HCT116 (cell line): ENCODE data around the gene STARD7. TPM values are rescaled to one million over a fixed set of nuclear protein-coding genes. Genes with fewer than 3 reads are reported as not detected.

Experiments used
- ATAC-seq: fragments of 200-7000 bp; cut with Tn5 transposase; 2 replicates; pipeline ENCODE4 v1.9.1; 2020; ENCODE audit warnings: mild to moderate bottlenecking, moderate library complexity
- BruUV-seq: library from RNA; stranded (reverse); fragments of 400-500 nt; replicated peaks from 2 replicates; lab custom pipeline; 2021; lab: Mats Ljungman, UMichigan
- CTCF ChIA-PET: fragments of 300-600 bp; sonication (Branson Sonifier 250); formaldehyde crosslinking; loops from one replicate; lab custom pipeline; 2021; ENCODE audit warnings: antibody characterized with exemption; lab: Charles Lee
- POLR2A ChIA-PET: fragments of 300-600, 350-600 bp; sonication (Branson Sonifier 250); formaldehyde crosslinking; loops from one replicate; lab custom pipeline; 2021; ENCODE audit warnings: antibody characterized with exemption; lab: Charles Lee
- RAD21 ChIA-PET, 2 experiments: fragments of 300-600 bp; sonication (Branson Sonifier 250); formaldehyde crosslinking; loops; one replicate each; lab custom pipeline; 2023; ENCODE audit warnings: low total read pairs in 2 of 2; ENCODE audit not compliant: uncharacterized antibody in 2 of 2, unreplicated experiment in 2 of 2, low non-redundant PET in 1 of 2; lab: Charles Lee
- DNase-seq: peaks from one replicate; pipeline ENCODE4 v3.0.0-alpha.2; 2010; ENCODE audit warnings: low read depth, low spot score
- H2AFZ ChIP-seq: fragments of 200-600 bp; shearing (Covaris generic), sonication (generic); 2 replicates; pipeline ENCODE4 v1.6.1; 2017; ENCODE audit warnings: low read depth, mixed run types, mixed read lengths, antibody characterized with exemption, low read length; ENCODE audit not compliant: poor library complexity, severe bottlenecking
- H3K27ac ChIP-seq: 2 replicates; pipeline ENCODE4 v1.5.1; 2012; ENCODE audit warnings: low read depth, low read length
- H3K27me3 ChIP-seq: fragments of 200-600 bp; sonication (generic); 2 replicates; pipeline ENCODE4 v1.6.1; 2016; ENCODE audit warnings: mixed run types, low read length, mixed read lengths; ENCODE audit not compliant: insufficient read depth
- H3K36me3 ChIP-seq, 2 experiments: fragments of 200-500 bp in 1 of 2; fragments of 200-600 bp in 1 of 2; sonication (Bioruptor generic) in 1 of 2; sonication (generic) in 1 of 2; 2 replicates each; pipeline versions ENCODE4 v1.5.1 to v1.6.1; 2014 to 2016; ENCODE audit warnings: low read length in 2 of 2, inconsistent platforms in 1 of 2, mixed read lengths in 1 of 2, mixed run types in 1 of 2; ENCODE audit not compliant: insufficient read depth in 2 of 2, control insufficient read depth in 1 of 2
- H3K4me1 ChIP-seq, 2 experiments: fragments of 200-600 bp in 1 of 2; sonication (generic) in 1 of 2; 2 replicates each; pipeline versions ENCODE4 v1.5.1 to v1.6.1; 2012 to 2017; ENCODE audit warnings: low read length in 2 of 2, inconsistent platforms in 1 of 2, mild to moderate bottlenecking in 1 of 2, mixed read lengths in 1 of 2, mixed run types in 1 of 2, moderate library complexity in 1 of 2; ENCODE audit not compliant: insufficient read depth in 2 of 2, control insufficient read depth in 1 of 2
- H3K4me2 ChIP-seq: fragments of 200-600 bp; sonication (generic); 2 replicates; pipeline ENCODE4 v1.6.1; 2017; ENCODE audit warnings: mixed run types, low read length, mixed read lengths
- H3K4me3 ChIP-seq, 2 experiments: fragments of 200-600 bp in 1 of 2; sonication (generic) in 1 of 2; replicated peaks in 1 of 2; 2 replicates each; pipeline ENCODE4 v1.5.1; 2011 to 2016; ENCODE audit warnings: low read length in 2 of 2, control low read depth in 1 of 2, low read depth in 1 of 2, mild to moderate bottlenecking in 1 of 2, mixed read lengths in 1 of 2, mixed run types in 1 of 2
- H3K79me2 ChIP-seq: fragments of 200-600 bp; sonication (generic); 2 replicates; pipeline ENCODE4 v1.6.1; 2017; ENCODE audit warnings: mild to moderate bottlenecking, mixed run types, low read length, moderate library complexity, mixed read lengths; ENCODE audit not compliant: insufficient read depth
- H3K9ac ChIP-seq: fragments of 200-600 bp; sonication (generic); 2 replicates; pipeline ENCODE4 v1.6.1; 2016; ENCODE audit warnings: low read length, mixed read lengths
- H3K9me2 ChIP-seq: fragments of 200-600 bp; sonication (generic), shearing (Covaris generic); 2 replicates; pipeline ENCODE4 v1.6.1; 2017; ENCODE audit warnings: mixed run types, mild to moderate bottlenecking, moderate library complexity; ENCODE audit not compliant: insufficient read depth
- H3K9me3 ChIP-seq, 2 experiments: fragments of 200-500 bp in 1 of 2; fragments of 200-600 bp in 1 of 2; sonication (Bioruptor generic) in 1 of 2; sonication (generic) in 1 of 2; 2 replicates each; pipeline ENCODE4 v1.6.1; 2014 to 2017; ENCODE audit warnings: low read length in 2 of 2, mixed read lengths in 2 of 2, inconsistent platforms in 1 of 2, low read depth in 1 of 2, mild to moderate bottlenecking in 1 of 2, mixed run types in 1 of 2, moderate library complexity in 1 of 2; ENCODE audit not compliant: control insufficient read depth in 1 of 2, insufficient read depth in 1 of 2
- H4K20me1 ChIP-seq: fragments of 200-600 bp; sonication (generic), shearing (Covaris generic); 2 replicates; pipeline ENCODE4 v1.6.1; 2017; ENCODE audit warnings: mixed run types, mild to moderate bottlenecking, moderate library complexity; ENCODE audit not compliant: insufficient read depth
- CBX3 ChIP-seq: IDR thresholded peaks from 2 replicates; pipeline ENCODE4 v1.6.1; 2012; ENCODE audit warnings: low read depth
- FOSL1 ChIP-seq: IDR thresholded peaks from 2 replicates; pipeline ENCODE4 v1.6.1; 2012; ENCODE audit warnings: low read depth
- POLR2A ChIP-seq: IDR thresholded peaks from 2 replicates; pipeline ENCODE4 v1.7.0; 2011; ENCODE audit warnings: borderline replicate concordance; ENCODE audit not compliant: insufficient read depth, insufficient read length; ENCODE audit errors: extremely low read depth
- RAD21 ChIP-seq: IDR thresholded peaks from 2 replicates; pipeline ENCODE4 v1.6.1; 2012; ENCODE audit warnings: low read depth, mild to moderate bottlenecking
- SRF ChIP-seq: IDR thresholded peaks from 2 replicates; pipeline ENCODE4 v1.6.1; 2012; ENCODE audit warnings: low read depth
- TCF7L2 ChIP-seq: IDR thresholded peaks from 2 replicates; pipeline ENCODE4 v1.7.0; 2011; ENCODE audit warnings: borderline replicate concordance, inconsistent platforms; ENCODE audit not compliant: insufficient read depth, insufficient read length; ENCODE audit errors: extremely low read depth
- YY1 ChIP-seq: IDR thresholded peaks from 2 replicates; pipeline ENCODE4 v1.6.1; 2011; ENCODE audit warnings: low read length, low read depth, moderate library complexity, mild to moderate bottlenecking; ENCODE audit not compliant: insufficient replicate concordance; ENCODE audit errors: extremely low read depth
- ZFX ChIP-seq: fragments of 450-650 bp; IDR thresholded peaks from 2 replicates; pipeline ENCODE4 v1.6.1; 2017
- intact Hi-C: fragments of 100-400 bp; cut with micrococcal nuclease; formaldehyde crosslinking; loops from 2 replicates; pipeline ENCODE4 v1.10.0; 2022
- total RNA-seq: library from RNA; stranded (reverse); gene quantifications from one replicate; pipeline ENCODE4 v1.2.1, GENCODE V29; 2021; ENCODE audit not compliant: unreplicated experiment
- TF ChIP-seq, protein P1 (sequence below): IDR thresholded peaks from 2 replicates; pipeline ENCODE4 v1.6.1; 2011; ENCODE audit warnings: mild to moderate bottlenecking, low read length, moderate library complexity; ENCODE audit not compliant: insufficient replicate concordance; ENCODE audit errors: extremely low read depth
- TF ChIP-seq, protein P2 (sequence below): IDR thresholded peaks from 2 replicates; pipeline ENCODE4 v1.6.1; 2012

The STARD7 gene
- total RNA-seq, 1 experiment from 2014 or later, result 160 TPM

DNA sequence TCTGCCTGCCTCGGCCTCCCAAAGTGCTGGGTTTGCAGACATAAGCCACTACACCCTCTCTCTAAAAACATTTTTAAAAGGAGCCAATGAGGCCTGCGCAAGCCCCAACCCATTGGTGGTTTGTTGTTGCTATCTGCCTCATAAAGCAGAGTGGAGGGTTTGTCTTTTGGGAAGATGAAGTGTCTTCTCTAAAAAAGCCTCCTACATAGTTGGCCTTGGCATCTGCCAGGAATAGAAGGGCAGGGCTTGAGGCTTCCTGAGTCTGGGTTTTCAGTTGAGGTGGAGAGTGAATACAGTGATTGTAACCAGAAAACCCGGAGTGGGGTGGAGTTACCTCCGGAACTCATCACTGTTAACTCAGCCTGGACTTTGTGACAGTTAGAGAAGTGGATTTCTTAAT is 5.9 kb upstream of the STARD7 start:
- BruUV-seq, result no TSS peak
- Histone ChIP-seq H3K27ac (no peak overlapping the region), H3K4me2 (no peak overlapping the region), H2AFZ (no peak overlapping the region), H3K4me1 (peaks cover 2 to 6% of the 10 kb centered on the region in 2 experiments; a peak in 3 of 4 replicates), H3K9me2 (no peaks in the 10 kb centered on the region), H3K79me2 (peaks cover 12% of the 10 kb centered on the region; the same call in 1 of the 2 replicates), H3K4me3 (no peak overlapping the region), H3K27me3 (no peaks in the 10 kb centered on the region), H3K9me3 (no peaks in the 10 kb centered on the region), H4K20me1 (no peaks in the 10 kb centered on the region), H3K9ac (no peak overlapping the region), H3K36me3 (no peaks in the 10 kb centered on the region)
- intact Hi-C loops, result no loop called here
- no peak for ATAC-seq
- POLR2A ChIA-PET, result no interaction called here
- CTCF ChIA-PET, result interaction anchor here (0.6 kb wide), 1 partner anchor 53 kb away, joined by 5 read pairs; no protein-coding TSS in a partner anchor
- no peak for DNase-seq
- RAD21 ChIA-PET, result no interaction called here
- TF ChIP-seq RAD21 (no peak), ZFX (no peak), TCF7L2 (no peak), CBX3 (no peak), SRF (no peak), YY1 (no peak), FOSL1 (no peak), POLR2A (no peak)
- TF ChIP-seq, protein P1, sequence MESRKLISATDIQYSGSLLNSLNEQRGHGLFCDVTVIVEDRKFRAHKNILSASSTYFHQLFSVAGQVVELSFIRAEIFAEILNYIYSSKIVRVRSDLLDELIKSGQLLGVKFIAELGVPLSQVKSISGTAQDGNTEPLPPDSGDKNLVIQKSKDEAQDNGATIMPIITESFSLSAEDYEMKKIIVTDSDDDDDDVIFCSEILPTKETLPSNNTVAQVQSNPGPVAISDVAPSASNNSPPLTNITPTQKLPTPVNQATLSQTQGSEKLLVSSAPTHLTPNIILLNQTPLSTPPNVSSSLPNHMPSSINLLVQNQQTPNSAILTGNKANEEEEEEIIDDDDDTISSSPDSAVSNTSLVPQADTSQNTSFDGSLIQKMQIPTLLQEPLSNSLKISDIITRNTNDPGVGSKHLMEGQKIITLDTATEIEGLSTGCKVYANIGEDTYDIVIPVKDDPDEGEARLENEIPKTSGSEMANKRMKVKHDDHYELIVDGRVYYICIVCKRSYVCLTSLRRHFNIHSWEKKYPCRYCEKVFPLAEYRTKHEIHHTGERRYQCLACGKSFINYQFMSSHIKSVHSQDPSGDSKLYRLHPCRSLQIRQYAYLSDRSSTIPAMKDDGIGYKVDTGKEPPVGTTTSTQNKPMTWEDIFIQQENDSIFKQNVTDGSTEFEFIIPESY, result no peak
- TF ChIP-seq, protein P2, sequence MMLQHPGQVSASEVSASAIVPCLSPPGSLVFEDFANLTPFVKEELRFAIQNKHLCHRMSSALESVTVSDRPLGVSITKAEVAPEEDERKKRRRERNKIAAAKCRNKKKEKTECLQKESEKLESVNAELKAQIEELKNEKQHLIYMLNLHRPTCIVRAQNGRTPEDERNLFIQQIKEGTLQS, result no peak
